ENCODE results near the gene HENMT1.

HENMT1 gene

GRCh38 chr1:108624069-108624468 is 36.8 kb downstream of the HENMT1 start:
- no peak for DNase-seq

- DNase-seq = no peak
Observed at GRCh38 chr1:108617724-108618056, 43.2 kb downstream of the HENMT1 start.

- DNase-seq = no peak
Observed at GRCh38 chr1:108617008-108617723, 43.7 kb downstream of the HENMT1 start.

- DNase-seq = no peak
Observed at GRCh38 chr1:108615544-108615943, 45.3 kb downstream of the HENMT1 start.

GRCh38 chr1:108612496-108612895 is 48.4 kb downstream of the HENMT1 start:
- no peak for DNase-seq

GRCh38 chr1:108611984-108612383 is 48.9 kb downstream of the HENMT1 start:
- DNase-seq = no peak

GRCh38 chr1:108610073-108610472 is 50.8 kb downstream of the HENMT1 start:
- no peak for DNase-seq

GRCh38 chr1:108609483-108610049 is 51.3 kb downstream of the HENMT1 start:
- no peak for DNase-seq

GRCh38 chr1:108606478-108606877 is 54.4 kb downstream of the HENMT1 start:
- DNase-seq = no peak

- DNase-seq = no peak
Observed at GRCh38 chr1:108605633-108606032, 55.3 kb downstream of the HENMT1 start.

GRCh38 chr1:108601708-108602410 is 59.0 kb downstream of the HENMT1 start:
- no peak for DNase-seq

GRCh38 chr1:108600504-108600903 is 60.4 kb downstream of the HENMT1 start:
- DNase-seq = no peak

GRCh38 chr1:108598340-108598739 is 62.6 kb downstream of the HENMT1 start:
- no peak for DNase-seq

Measured in activated CD4-positive, alpha-beta T cell treated with anti-CD3 and anti-CD28 coated beads for 1 hour (primary cell).